ENCODE results near the gene AKR7A2. TPM values are rescaled to one million over a fixed set of nuclear protein-coding genes. Genes with fewer than 3 reads are reported as not detected.

AKR7A2 gene
- total and polyA plus RNA-seq, 9 of the 15 experiments (the other 6 are each of a cell fraction or from before 2014, with no cell fraction given) = 2.0 to 78.4 (median 49.4) TPM

- TF ChIP-seq, protein P1, sequence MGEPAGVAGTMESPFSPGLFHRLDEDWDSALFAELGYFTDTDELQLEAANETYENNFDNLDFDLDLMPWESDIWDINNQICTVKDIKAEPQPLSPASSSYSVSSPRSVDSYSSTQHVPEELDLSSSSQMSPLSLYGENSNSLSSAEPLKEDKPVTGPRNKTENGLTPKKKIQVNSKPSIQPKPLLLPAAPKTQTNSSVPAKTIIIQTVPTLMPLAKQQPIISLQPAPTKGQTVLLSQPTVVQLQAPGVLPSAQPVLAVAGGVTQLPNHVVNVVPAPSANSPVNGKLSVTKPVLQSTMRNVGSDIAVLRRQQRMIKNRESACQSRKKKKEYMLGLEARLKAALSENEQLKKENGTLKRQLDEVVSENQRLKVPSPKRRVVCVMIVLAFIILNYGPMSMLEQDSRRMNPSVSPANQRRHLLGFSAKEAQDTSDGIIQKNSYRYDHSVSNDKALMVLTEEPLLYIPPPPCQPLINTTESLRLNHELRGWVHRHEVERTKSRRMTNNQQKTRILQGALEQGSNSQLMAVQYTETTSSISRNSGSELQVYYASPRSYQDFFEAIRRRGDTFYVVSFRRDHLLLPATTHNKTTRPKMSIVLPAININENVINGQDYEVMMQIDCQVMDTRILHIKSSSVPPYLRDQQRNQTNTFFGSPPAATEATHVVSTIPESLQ (CRISPR knock-in tag; IDR thresholded peaks at IDR 0.05) = no peak
- TF ChIP-seq YY1 (IDR thresholded peaks at IDR 0.05; ENCODE audit: borderline replicate concordance in 1 of 3, control insufficient read depth in 1 of 3, extremely low read depth in 1 of 3, insufficient read depth in 3 of 3, insufficient read length in 1 of 3, insufficient replicate concordance in 2 of 3, low read depth in 1 of 3, low read length in 2 of 3) (peak in 1 of 3 experiments; percentile 12), POLR2A (conservative IDR thresholded peaks at IDR 0.05) (peak; percentile 72), RBFOX2 (IDR thresholded peaks at IDR 0.05; ENCODE audit: low read depth, low read length) (peak; percentile 54), BCL6 (CRISPR knock-in tag; IDR thresholded peaks at IDR 0.05) (no peak), ARID2 (IDR thresholded peaks at IDR 0.05) (no peak), U2AF2 (optimal IDR thresholded peaks at IDR 0.05; ENCODE audit: low read depth, low read length) (no peak), SNIP1 (IDR thresholded peaks at IDR 0.05; ENCODE audit: low read depth) (no peak), POLR2AphosphoS2 (IDR thresholded peaks at IDR 0.05; ENCODE audit: low read length) (peak; percentile 58; the same call in 1 of the 2 replicates), MXI1 (IDR thresholded peaks at IDR 0.05; ENCODE audit: low read depth, low read length) (no peak), SUPT5H (IDR thresholded peaks at IDR 0.05) (peak; percentile 64), TEAD4 (IDR thresholded peaks at IDR 0.05; ENCODE audit: low read length) (no peak), TEAD4 (CRISPR knock-in tag; IDR thresholded peaks at IDR 0.05; ENCODE audit: borderline replicate concordance) (no peak), KDM5B (IDR thresholded peaks at IDR 0.05; ENCODE audit: insufficient replicate concordance, low read depth, low read length) (no peak)
These were observed 51.5 kb downstream of the AKR7A2 start (continued) for GRCh38 chr1:19260211-19261138.

All from K562 (cell line).